ENCODE results near the gene CHPT1.

CHPT1 gene

DNA sequence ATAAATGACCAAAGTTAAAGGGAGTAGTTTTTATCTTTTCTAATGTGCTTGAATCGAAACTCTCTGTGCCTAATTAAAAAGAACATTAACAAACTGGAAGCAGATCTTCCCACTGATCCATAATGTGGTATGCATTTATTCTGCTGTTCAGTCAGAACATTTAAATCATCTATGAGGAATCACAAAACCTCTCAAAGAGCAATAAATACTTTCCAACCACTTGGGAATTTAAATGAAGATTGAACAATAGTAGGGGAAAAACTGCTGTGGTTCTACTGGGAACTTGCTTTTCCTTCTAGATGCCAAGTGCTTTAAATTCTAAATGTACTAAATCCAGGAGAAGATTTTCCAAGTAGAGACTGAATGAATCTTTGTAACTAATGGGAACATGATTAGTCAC is 12.3 kb upstream of the CHPT1 start:
- no peak for DNase-seq (ENCODE audit: low spot score)

DNA sequence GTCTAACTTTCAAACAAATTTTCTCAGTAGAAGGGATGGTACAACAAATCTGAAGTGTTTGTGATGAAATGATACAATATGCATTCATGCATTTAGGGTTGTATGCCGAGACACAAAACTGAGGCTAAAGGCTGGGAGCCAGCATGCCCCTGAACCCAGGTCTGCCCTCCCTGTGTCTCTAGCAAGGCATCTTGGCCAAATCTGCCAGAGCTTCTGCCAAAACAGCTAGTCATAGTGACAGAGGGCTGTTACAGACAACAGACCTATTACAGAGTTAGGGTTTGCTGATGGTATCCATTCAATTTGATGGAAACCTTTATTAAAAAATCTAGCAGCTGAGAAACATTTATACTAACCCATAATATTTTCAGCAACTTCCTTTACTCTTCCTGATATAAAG is 11.3 kb upstream of the CHPT1 start:
- DNase-seq (ENCODE audit: low spot score), result no peak

DNA sequence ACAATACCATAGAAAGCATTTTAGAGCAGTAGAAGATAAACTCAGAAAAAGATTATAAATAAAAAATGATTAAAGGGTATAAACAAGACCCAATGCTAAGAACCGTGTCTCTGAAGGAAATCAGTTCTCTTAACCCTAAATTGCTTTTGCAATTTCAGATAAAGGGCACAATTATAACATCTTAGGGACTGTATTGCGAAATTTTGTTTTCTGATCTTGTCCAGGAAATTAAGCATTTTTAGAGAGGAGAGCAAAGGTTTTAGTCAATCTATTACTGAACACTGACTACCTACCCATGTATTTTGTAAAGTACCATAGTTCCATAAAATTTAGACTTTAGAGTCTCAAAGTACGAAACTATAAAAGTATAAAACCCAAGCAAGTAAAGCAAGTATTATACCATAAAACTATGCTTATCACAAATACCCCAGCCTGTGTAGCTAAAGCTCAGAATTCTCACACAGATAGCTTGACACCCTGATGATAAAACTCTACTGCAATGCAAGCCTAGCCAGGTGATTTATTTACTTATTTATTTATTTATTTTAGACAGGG is 6.8 kb upstream of the CHPT1 start:
- DNase-seq (ENCODE audit: low spot score), result no peak

DNA sequence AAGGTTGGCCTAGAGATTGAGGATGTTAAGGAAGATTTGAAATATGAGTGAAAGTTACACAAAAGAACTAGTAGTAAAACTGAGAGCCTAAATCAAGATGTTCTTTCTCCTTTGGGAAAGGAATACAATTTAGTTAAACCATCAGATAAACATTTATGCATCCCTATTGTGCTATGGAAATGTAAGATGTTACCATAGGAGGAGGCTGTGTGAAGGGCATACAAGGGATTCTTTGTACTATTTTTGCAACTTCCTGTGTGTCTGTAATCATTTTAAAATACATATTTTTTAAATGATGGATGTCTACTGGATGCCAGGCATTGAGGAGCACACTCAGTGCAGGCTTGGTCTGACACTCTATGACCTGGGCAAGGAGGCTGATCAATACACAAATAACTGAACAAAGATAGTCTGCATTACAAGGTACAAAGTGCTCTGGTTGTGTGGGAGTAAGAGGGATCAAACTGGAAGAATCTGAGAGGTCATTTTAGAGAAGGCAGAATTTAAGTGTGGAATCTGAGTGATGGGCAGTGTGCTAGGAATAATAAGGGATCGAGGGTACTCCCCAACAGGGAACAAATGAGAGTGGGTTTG is 5.8 kb upstream of the CHPT1 start:
- no peak for DNase-seq (ENCODE audit: low spot score)

- no peak for DNase-seq (ENCODE audit: low spot score)
These were observed 3.1 kb upstream of the CHPT1 start for GRCh38 chr12:101694297-101694848.

DNA sequence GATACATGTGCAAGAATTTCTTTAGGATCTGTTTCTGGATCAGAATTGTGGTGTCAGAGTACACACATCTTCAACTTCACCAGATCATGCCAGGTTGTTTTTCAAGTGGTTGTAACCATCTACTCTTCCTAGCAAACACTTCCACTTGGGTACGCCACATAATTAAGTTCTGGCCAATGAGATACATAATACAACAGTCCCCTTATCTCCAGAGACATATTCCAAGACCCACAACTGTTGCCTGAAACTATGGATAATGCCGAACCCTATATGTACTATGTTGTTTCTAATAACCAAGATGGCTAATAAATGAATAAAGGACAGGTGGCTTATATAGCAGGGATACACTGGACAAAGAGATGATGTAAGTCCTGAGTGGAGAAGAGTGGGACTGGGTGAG is 2.5 kb upstream of the CHPT1 start:
- DNase-seq (ENCODE audit: low spot score), result no peak

- DNase-seq (ENCODE audit: low spot score), result peak; percentile 40
These were observed 1.7 kb upstream of the CHPT1 start for GRCh38 chr12:101695706-101696105.

GRCh38 chr12:101696251-101697196 is 916 bp upstream of the CHPT1 start:
- peak; percentile 85 for DNase-seq (ENCODE audit: low spot score)

GRCh38 chr12:101697930-101698799 is 725 bp downstream of the CHPT1 start:
- peak; percentile 70 for DNase-seq (ENCODE audit: low spot score)

GRCh38 chr12:101698800-101699347 is 1.4 kb downstream of the CHPT1 start:
- peak; percentile 69 for DNase-seq (ENCODE audit: low spot score)

GRCh38 chr12:101700299-101700820 is 2.9 kb downstream of the CHPT1 start:
- DNase-seq (ENCODE audit: low spot score), result peak; percentile 27

- DNase-seq (ENCODE audit: low spot score), result no peak
These were observed 6.0 kb downstream of the CHPT1 start for GRCh38 chr12:101703487-101703886.

DNA sequence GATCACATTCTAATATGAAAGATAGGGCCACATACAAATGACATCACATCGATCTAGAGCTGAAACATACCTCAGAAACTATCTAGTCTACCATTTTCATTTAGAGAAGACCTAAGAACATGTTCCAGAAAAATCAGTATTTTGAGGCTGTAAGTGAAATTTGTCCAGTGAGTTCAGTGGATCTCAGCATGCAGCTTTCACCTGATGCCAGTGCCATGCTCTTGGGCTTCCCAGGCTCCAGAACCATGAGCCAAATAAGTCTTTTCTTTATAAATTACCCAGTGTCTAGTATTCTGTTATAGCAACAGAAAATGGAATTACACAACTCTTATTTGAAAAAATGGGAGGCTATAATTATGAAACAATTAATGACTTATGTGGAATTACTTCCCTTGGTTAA is 9.0 kb downstream of the CHPT1 start:
- no peak for DNase-seq (ENCODE audit: low spot score)

DNA sequence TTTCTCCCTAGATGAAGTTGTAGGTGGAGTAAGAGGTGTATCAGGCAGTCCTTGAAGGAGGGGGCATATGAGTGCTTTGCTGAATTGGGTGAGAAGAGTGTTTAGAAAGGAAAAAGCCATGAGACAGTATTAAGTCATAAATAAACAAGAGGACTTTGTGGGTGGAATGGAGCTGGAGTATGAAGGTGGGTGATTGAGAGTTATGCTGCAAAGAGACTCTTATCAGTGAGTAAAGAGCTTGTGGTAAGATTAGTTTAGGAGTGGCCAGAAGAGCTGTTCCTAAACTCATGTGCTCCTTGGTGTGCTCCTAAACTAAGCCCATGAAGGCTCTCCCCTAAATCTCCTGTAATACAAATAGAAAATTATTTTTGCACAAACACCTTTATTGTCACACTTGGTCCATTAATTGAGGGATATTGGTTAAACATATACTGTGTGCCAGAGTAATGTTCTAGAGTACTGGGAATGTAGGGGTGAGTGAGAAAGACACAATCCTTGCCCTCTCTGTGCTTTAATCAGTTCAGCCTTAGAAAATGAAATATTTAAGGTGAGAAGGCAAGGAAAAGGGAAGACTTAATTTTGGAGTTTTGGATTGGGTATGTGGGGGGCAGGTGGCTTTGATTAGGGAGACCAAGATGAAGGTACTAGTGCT is 9.8 kb downstream of the CHPT1 start:
- DNase-seq (ENCODE audit: low spot score), result peak; percentile 31

- no peak for DNase-seq (ENCODE audit: low spot score)
These were observed 12.8 kb downstream of the CHPT1 start for GRCh38 chr12:101710288-101710687.

DNA sequence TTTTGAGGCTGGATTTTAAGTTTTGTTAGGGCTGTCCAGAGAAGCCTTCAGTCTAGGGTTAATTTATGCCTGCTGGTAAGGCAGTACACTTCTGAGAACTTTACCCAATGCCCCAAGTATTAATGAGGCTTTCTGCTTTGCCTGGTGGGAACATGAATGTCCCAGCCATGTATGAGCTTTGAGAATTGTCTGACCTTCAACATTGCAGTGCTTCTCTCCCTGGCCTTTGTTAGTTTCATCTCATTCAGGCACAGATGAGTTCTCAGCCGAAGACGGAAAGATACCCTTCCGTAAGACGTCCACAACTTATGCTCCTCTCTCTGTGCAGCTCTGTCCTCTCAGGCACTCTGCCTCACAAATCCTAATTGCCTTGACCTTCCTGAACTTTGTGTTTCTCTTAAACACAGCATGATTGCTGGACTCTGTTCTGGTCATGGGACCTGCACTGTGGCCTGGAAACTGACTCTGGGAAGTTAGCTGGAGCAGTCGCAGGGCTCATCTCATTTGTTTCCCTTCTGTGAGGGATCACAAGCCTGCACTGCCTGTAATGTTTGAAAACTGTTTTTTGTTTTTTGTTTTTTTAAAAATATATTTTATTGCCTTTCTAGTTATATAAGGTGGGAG is 15.7 kb downstream of the CHPT1 start:
- DNase-seq (ENCODE audit: low spot score), result no peak

- no peak for DNase-seq (ENCODE audit: low spot score)
These were observed 16.5 kb downstream of the CHPT1 start for GRCh38 chr12:101713930-101714329.

- no peak for DNase-seq (ENCODE audit: low spot score)
These were observed 17.5 kb downstream of the CHPT1 start for GRCh38 chr12:101714877-101715444.

DNA sequence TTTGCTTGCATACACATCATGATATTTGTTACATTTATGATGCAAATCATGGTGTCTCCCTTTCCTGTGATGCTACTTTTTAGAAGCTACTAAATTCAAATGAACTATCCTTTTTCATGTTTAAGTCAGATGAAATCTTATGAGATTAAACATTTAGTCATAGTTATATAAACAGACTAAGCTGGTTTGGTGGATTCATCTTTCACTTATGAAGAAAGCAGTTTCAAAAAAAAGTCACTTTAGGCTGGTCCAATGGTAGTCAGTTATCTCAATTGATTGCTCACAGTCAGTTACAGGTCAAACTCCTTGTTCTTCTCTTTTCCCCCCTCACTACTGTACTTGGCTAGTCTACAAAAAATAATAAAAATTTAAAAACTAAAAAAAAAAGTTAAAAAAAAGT is 22.1 kb downstream of the CHPT1 start:
- no peak for DNase-seq (ENCODE audit: low spot score)

GRCh38 chr12:101720118-101720517 is 22.7 kb downstream of the CHPT1 start:
- DNase-seq (ENCODE audit: low spot score), result no peak

All from hematopoietic multipotent progenitor cell treated with erythropoietin and hydrocortisone succinate and interleukin-3 and kit ligand, for 17 days (in vitro differentiated cells).